Brain pericyte (primary cell): Measurements from ENCODE around the gene TMEM208.

Experiments used
- DNase-seq: peaks from one replicate; pipeline ENCODE4 v3.0.0-alpha.2; 2012; ENCODE audit warnings: low read depth, low spot score

The TMEM208 gene

DNA sequence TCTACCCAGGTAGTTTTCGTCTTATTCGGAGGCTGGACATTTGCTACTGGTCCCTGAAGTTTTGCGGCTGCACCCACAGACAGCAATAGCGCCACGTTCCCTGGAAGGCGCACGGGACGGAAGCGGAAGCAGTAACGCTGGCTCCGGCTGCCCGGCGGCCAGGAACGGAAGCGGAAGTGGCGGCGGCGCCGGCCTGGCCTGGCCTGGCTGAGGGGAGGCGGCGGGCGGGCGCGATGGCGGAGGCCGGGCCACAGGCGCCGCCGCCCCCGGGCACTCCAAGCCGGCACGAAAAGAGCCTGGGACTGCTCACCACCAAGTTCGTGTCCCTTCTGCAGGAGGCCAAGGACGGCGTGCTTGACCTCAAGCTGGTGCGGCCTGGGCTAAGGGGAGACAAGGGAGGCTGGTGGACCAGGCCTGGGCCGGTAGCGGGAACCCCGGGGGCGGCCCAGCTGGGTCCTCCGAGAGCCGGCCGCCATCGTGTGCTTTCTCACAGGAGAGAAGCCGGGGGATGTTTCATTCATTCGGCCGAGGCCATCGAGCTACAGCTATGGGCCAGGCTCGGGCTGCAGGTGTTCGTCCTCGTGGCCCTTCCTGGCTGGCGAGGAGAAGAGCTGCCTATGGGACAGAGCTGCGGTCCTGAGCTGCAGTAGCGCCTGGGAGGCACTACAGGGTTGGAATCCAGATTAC lies 34.8 kb upstream of the TMEM208 start, which contains the start of gene E2F4:
Gene E2F4, plus strand, starts transcription at position 161 of the 687 bp plus-strand sequence. Its CDS starts 73 bp downstream, at position 234.
- DNase-seq, result peak; percentile 70

DNA sequence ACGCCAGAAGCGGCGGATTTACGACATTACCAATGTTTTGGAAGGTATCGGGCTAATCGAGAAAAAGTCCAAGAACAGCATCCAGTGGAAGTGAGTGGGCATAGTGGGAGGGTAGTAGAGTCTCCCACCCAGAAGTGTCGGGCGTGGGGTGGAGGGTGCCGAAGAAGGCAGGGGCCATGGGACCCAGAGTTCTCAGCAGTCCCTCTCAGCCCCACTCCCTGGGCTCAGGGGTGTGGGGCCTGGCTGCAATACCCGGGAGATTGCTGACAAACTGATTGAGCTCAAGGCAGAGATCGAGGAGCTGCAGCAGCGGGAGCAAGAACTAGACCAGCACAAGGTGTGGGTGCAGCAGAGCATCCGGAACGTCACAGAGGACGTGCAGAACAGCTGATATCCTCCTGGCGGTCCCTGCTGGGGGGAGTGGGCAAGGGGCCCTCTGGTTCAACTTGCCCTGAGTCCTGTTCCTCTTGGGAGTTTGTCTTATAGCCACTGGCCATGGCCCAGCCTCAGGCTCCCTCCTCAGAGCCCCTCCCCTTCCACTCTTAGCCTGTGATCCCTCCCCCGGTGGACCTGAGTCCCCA lies 34.1 kb upstream of the TMEM208 start:
- no peak for DNase-seq

DNA sequence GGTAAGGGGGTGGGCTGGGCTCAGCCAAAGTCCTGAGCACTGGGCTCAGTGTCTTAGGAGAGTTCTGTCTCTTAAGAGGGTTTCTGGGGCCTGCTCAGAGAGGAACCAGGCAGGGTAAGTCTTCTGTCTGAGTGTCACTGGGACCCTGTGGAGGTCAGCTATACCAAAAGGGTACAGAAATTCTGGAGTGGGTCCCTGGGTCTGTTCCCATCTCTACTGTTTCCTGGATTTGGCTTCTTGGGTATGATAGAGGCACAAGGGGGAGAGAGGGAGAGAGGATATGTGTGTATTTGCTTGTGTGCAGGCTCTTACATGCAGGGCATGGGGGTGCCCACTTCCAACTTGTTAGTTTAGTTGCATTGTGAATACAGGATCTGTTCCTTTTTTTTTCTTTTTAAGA lies 33.4 kb upstream of the TMEM208 start:
- DNase-seq, result no peak

DNA sequence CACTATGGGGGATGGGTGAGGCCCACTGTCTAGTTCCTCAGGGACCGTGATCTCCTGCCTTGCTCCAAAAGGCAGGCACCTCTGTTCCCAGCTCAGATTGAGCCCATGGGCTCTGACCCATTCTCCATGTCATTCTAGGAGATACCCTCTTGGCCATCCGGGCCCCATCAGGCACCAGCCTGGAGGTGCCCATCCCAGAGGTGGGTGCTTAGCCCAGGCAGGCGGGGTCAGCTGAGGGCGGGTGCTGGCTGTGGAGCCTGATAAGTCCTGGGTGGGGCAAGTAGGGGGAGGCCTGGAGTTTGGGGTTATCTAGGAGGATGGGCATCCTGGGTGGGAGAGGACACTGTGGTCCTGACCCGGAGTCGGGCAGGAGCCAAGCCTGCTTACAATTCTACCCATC lies 32.7 kb upstream of the TMEM208 start:
- no peak for DNase-seq

DNA sequence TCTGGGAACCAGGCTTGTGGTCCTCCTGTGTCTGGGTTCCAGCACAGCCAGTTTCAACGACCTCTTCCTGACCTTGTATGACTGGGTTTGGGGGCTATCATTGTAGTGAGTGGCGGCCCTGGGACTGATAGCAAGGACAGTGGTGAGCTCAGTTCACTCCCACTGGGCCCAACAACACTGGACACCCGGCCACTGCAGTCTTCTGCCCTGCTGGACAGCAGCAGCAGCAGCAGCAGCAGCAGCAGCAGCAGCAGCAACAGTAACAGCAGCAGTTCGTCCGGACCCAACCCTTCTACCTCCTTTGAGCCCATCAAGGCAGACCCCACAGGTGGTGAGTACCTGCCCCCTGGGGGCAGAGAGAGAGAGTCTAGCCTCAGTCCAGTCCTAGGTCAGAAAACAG lies 31.3 kb upstream of the TMEM208 start:
- DNase-seq, result no peak

DNA sequence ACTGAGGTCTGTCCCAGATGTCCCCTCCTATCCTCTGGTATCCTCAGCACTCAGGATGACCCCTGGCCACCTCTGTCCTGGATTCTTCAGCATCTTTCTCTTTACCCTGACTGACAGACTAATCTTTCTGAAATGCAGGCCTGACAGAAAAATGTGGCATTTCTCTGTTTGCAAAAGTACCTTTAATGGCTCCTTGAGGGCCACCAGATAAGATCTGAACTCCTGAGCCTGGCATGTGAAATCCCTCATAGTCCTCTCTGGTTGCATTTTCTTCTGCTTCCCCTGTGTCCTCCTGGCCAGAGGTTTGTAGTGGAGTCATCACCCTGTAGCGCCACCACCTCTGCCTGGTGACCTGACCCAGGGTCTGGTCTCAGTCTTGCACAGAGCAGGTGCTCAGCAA lies 30.0 kb upstream of the TMEM208 start:
- no peak for DNase-seq

DNA sequence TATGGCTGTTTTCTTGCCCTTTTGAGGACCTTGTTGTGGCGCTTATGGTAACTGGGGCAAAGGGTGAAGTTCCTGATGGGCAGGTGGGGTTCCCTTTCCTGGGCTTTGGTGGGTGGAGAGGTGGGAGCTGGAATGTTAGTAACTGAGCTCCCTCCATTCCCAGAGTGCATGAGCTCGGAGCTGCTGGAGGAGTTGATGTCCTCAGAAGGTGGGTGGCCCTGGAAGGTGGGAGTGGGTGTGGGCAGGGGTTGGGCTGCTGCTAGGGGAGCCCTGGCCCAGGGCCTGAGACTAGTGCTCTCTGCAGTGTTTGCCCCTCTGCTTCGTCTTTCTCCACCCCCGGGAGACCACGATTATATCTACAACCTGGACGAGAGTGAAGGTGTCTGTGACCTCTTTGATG lies 29.2 kb upstream of the TMEM208 start:
- DNase-seq, result no peak

DNA sequence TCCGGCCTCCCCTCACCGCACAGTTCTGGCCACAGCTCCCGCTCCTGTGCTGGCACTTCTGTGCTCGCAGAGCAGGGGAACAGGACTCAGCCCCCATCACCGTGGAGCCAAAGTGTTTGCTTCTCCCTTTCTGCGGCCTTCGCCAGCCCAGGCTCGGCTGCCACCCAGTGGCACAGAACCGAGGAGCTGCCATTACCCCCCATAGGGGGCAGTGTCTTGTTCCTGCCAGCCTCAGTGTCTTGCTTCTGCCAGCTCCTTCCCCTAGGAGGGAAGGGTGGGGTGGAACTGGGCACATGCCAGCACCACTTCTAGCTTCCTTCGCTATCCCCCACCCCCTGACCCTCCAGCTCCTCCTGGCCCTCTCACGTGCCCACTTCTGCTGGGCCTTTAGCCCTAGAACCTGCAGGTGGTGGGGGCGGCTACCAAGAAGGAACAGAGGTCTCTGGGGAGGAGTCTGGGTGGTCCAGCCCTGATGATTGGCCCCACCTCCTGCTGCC lies 28.6 kb upstream of the TMEM208 start:
- no peak for DNase-seq

DNA sequence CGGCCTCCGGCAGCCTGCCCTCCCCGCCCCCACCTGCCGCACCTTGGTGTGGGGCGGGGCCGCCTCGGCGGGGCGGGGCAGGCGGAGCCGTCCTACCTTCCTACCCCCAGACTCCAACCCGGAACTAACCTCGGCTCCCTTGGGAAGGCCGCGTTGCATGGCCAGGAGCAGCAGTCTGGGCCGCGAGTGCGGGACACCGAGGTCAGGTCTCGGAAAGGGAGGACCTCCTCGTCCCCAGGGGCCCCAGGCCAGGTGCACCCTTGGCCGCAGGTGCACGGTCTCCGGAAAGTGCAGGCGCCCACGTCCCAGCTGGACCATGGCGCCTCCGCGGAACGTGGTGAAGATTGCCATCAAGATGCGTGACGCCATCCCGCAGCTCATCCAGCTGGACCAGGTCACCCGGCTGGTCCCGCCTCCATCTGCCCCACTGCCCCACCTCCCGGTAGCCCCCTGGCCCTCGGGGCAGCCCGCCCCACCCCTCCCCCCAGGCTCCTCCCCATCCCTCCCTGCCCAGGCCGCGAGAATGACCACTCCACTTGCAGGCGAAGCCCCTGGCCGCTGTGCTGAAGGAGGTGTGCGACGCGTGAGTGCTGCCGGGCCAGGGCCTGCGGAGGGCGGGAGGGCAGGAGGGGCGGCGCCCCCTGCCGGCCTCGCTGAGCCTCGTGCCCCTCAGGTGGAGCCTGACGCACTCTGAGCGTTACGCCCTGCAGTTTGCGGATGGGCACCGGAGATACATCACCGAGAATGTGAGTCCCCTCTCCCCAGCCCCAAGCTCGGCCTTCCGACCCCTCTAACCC lies 27.7 kb upstream of the TMEM208 start, which contains the start of gene ELMO3:
Gene ELMO3, plus strand, starts transcription at position 121 of the 797 bp plus-strand sequence. Its CDS starts 196 bp downstream, at position 317.
- DNase-seq, result no peak

DNA sequence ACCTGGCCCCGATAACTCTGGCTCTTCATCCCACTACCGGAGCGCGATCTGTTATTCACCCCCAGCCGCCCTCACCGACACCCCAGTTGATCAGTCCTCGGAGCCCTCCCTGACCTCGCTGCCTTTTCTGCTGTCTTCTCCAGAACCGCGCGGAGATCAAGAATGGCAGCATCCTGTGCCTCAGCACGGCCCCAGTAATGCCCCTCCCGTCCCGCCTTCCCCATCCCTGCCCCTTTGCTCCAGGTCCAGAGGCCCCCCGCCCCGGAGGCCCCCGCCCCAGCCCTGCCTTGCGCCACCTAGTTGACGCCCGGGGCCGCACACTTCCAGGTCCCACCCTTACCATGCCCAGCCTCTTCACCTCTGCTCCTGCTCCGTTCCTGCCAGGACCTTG lies 27.1 kb upstream of the TMEM208 start:
- no peak for DNase-seq

DNA sequence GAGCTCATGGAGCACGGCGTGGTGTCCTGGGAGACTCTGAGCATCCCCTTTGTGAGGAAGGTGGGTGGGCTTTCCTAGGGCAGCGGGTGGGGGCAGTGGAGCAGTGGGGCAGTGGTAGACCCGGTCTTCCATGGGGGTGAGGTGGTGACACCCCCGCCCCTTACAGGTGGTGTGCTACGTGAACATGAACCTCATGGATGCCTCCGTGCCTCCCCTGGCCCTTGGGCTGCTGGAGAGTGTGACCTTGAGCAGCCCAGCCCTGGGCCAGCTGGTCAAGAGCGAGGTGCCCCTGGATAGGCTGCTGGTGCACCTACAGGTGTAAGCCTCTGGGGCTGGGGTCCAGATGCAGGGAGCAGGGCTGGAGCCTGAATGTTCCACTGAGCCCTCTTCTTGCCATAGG lies 26.4 kb upstream of the TMEM208 start:
- no peak for DNase-seq

DNA sequence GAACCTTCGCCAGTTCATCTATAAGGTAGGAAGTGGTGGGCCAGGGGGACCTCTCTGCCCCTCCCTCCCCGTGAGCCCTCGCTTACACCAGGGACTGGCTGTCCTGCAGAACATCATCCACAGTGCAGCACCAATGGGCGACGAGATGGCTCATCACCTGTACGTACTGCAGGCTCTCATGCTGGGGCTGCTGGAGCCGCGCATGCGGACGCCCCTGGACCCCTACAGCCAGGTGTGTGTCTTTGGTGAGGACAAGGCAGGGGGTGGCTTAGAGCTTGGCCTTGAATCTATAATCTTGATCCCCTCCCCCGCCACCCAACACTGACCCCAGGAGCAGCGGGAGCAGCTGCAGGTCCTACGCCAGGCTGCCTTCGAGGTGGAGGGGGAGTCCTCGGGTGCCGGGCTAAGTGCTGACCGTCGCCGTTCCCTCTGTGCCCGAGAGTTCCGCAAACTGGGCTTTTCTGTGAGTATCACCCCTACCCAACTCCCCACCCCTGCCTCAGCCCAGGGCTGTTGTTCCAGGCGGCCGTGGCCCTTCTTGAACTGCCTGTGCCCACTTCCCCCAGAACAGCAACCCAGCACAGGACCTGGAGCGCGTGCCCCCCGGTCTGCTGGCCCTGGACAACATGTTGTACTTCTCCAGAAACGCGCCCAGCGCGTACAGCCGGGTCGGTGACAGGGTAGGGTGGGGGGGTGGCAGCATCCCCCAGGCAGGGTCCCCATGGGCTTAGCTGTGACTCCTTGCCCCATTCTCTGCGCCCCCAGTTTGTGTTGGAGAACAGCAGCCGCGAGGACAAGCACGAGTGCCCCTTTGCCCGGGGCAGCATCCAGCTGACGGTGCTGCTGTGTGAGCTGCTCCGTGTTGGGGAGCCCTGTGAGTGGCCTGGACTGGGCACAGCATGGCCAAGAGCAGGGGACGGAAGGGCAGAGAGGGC lies 25.3 kb upstream of the TMEM208 start:
- DNase-seq, result no peak

DNA sequence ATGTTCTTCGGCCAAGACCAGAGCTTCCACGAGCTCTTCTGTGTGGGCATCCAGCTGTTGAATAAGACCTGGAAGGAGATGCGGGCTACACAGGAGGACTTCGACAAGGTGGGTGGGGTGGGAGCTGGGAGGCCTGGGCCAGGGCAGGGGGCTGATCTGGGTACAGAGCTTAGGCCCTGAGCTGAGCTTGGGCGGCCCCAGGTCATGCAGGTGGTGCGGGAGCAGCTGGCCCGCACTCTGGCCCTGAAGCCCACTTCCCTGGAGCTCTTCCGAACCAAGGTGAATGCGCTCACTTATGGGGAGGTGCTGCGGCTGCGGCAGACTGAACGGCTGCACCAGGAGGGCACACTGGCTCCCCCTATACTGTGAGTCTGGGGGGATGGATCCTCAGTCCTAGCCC lies 24.5 kb upstream of the TMEM208 start:
- no peak for DNase-seq

DNA sequence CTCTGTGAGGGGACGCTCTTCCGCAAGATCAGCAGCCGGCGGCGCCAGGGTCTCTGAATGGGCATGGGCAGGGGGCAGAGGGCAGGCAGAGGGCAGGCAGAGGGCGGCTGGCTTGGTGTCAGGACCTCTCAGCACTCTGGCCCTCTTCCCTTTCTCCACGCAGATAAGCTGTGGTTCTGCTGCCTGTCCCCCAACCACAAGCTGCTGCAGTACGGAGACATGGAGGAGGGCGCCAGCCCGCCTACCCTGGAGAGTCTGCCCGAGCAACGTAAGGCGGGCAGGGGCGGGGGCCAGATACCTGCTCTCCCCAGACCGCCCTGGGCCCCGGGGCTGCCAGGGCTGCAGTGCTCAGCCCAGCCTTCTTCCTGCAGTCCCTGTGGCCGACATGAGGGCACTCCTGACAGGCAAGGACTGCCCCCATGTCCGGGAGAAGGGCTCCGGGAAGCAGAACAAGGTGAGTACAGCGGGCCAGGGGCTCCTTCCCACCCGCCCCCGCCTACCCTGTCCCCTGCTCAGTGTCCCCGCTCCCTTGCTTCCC lies 23.9 kb upstream of the TMEM208 start:
- DNase-seq, result no peak

DNA sequence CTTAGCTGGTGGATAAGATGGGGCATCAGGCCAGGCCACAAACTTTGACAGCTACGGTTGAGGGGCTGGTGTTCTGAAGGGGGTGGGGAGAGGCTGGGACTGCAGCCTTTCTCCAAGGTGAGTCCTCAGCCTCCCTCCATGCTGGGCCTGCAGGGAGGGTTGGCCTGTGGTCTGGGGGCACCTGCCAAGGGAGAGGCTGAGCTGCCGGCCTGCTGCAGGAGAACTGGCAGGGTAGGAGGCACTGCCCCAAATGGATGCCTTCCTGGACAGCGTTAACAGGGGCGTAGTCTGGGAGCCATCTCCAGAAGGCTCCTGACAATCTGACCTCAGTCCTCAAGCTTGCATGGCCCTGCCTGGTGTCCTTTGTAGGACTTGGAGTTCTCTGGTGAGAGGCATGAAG lies 22.9 kb upstream of the TMEM208 start:
- DNase-seq, result no peak

DNA sequence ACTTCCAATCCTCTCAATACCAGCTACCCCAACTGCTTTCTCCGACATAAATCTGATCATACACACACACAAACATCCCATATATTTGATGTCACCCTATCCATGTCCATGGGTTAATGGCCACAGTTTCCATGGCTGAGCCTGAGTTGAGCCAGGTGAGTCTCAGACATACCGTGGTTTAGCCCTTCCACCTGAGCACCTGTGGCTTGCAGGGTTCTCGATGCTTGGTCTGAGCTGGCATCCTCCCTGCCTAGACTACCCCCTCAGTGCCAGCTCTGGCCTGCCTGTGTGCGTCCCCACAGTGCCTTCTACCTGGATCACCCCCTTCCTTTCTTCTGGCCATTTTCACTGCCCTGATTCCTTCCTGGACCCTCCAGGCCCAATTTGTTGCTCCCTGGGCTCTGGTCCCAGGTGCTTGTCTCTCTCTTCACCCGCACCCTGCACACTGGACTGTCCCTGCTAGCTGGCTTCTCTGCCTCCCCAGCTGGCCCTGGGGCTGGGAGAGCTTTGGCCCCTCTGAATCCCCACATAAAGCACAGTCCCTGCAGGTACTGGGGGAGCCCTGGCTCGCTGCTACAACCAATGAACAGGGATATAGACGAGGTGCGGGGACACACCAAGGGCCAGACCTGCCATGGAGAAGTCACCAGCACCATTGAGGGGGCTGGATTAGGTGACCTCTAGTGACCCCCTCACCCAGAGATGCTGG lies 20.6 kb upstream of the TMEM208 start:
- no peak for DNase-seq

DNA sequence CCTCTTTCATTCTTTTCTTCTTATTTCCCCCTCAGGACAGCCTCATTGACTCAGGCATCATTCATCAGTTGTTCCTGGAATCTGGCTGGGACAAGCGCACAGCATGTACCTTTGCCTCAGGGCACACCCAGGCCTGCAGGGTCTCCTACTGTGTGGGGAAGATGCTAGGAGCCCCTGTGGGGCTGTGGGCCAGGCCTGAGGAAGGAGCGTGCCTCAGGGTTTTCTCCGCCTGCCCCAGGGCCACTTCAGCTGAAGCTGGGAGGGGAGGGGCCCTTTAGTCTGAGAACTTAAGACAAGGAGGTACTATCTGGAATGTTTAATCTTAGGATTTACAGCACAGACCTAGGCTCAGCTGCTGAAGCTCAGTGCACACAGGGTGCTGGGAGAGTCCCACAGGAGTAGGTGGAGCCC lies 20.1 kb upstream of the TMEM208 start:
- no peak for DNase-seq

DNA sequence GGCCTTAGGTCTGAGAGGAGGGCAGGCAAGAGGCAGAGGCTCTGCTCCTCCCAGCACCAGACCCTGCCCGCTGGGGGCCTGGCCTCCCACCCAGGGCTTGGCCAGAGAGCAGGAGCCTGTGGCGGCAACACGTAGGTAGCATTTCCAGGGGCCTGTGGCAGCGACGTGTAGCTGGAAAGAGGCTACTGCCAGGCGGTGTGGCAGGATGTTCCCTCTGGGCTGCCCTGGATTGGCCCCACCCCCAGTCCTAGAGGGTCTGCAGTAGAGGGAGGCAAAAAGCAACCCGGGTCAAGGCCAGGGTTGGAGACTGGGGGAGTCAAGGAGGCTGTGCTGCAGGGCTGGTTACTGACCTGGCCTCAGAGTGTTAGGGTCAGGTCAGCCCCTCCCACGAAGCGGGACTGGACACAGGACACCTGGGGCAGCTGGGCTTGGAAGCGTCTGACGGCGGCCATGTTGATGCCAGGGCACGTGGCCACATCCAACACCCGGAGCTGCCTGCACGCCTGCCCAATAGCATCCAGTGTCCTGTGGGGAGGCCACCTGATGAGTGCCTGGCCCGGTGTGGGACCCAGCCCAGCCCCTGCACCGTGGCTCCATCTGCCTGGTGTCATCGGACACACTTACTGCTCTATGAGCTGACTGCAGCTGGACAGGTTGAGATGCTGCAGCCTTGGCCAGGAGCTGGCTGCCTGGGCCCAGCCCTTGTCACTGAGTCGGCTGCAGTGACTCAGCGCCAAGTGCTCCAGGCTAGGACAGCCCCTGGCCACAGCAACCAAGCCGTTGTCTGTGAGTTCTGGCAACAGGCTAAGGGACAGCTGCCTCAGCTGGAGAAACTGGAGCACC lies 19.5 kb upstream of the TMEM208 start:
- no peak for DNase-seq

DNA sequence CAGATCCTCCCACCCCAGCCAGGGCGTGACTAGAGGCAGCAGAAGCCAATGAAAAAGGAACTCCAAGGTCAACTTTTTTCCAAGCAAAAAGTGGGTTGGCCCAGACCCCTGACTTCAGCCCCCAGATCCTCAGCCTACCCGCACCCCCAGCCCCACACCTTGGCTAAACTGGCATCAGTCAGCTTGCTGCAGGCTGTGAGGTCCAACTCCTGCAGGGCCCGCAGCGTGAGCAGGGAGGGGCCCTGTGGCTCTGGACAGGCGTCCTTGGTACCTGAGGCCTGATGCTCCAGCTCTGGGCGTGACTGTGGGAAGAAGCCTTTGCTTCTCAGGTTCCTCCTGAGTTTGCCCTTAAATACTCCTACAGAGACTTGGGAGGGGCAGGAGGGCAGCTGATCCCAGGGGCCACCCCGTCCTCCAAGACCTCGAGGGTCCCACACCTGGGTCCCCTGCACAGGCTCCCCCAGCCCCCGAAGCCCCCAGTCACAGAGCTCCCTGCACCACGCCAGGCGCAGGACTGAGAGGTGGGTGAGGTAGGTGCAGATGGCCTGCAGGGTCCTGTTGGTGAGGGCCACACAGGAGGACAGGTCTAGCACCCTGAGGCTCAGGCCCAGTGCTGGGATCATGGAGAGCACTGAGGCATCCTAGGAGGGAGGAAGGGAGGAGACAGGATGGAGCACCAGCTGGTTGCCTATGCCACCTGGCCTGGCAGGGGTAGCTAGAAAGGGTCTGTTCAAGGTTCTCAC lies 18.6 kb upstream of the TMEM208 start:
- DNase-seq, result no peak
